ENCODE measurements around the gene CEP170.

DNA sequence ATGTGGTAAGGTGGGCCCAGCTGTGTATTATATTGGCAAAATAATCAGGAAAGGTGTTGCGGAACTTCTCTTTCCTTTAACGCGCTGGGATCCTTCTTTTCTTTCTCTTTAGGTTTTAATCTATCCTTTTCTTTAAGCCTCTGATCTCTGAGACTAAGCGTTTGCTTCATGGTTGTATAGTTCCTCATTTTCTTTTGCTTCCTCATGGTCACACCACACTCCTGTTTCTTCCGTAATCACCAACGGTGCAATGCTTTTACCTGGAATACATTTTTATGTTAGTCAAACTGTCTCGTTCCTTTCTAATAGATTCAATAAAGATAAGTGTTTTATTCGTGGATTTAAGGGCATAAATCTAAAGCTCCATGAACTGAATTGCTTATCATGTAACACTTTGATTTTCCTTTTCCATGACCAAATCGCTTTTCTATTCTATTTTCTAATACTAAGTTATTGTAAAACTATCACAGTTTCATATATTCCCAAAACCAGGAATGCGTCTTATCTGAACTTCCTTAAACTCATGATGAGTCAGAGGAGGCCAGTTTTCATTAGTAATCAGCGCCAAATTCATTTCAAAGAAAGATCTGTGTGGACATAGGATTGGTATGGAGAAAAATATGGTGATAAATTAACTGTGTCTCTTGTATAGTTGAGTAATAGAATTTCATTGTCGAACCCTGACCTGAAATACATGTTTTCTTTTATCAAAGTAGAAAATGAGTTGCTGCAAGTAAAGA is 13.0 kb upstream of the CEP170 start:
- TF ChIP-seq, protein P1, sequence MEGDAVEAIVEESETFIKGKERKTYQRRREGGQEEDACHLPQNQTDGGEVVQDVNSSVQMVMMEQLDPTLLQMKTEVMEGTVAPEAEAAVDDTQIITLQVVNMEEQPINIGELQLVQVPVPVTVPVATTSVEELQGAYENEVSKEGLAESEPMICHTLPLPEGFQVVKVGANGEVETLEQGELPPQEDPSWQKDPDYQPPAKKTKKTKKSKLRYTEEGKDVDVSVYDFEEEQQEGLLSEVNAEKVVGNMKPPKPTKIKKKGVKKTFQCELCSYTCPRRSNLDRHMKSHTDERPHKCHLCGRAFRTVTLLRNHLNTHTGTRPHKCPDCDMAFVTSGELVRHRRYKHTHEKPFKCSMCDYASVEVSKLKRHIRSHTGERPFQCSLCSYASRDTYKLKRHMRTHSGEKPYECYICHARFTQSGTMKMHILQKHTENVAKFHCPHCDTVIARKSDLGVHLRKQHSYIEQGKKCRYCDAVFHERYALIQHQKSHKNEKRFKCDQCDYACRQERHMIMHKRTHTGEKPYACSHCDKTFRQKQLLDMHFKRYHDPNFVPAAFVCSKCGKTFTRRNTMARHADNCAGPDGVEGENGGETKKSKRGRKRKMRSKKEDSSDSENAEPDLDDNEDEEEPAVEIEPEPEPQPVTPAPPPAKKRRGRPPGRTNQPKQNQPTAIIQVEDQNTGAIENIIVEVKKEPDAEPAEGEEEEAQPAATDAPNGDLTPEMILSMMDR (IDR thresholded peaks at IDR 0.05; ENCODE audit: borderline replicate concordance, extremely low read depth, low read length, poor library complexity, severe bottlenecking) = no peak
- TF ChIP-seq EZH2 (IDR thresholded peaks at IDR 0.05; ENCODE audit: borderline replicate concordance, low read depth, low read length, severe bottlenecking) = no peak
